GOT3 (cell line): Measurements from ENCODE around the gene DCTN2.
"Not testable (repeated sequence)": the region's sequence is repeated elsewhere in the genome, so short reads cannot be mapped to it uniquely, and the experiment has no call there.

Experiments used
- DNase-seq: peaks from one replicate; lab custom pipeline; 2025; ENCODE audit warnings: mixed read lengths; lab: John Stamatoyannopoulos, UW

The DCTN2 gene

DNA sequence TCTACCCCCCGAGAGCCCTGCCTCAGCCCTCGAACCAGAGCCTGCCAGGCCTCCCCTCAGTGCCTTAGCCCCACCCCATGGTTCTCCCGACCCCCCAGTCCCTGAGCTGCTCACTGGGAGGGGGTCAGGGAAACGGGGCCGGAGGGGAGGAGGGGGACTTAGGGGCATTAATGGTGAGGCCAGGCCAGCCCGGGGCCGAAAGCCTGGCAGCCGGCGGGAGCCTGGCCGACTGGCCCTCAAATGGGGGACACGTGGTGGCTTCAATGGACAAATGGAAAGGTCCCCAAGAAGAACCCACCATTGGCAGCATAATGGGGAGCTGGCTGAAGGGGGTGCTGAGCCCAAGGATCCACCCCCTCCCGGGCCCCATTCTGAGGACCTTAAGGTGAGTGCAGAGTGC is 18.8 kb downstream of the DCTN2 start:
- DNase-seq: no peak

DNA sequence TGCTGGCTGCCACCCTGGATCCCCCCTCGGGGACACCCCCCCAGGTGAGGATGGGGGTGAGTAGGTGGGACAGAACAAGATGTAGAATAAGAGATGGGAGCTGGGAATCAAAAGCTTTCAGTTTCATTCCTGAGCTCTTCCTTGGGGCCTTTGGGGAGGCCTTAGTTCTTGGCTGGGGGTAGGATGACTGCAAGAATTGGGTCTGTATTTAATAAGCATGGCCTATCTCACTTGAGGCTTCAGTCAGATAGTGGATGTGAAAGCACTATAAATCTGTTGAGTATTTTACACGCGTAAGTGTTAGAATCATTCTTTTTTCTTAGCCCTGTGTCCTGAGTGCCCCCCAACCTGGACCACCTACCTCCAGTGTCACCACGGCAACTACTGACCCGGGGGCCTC is 19.8 kb downstream of the DCTN2 start:
- no peak for DNase-seq

DNA sequence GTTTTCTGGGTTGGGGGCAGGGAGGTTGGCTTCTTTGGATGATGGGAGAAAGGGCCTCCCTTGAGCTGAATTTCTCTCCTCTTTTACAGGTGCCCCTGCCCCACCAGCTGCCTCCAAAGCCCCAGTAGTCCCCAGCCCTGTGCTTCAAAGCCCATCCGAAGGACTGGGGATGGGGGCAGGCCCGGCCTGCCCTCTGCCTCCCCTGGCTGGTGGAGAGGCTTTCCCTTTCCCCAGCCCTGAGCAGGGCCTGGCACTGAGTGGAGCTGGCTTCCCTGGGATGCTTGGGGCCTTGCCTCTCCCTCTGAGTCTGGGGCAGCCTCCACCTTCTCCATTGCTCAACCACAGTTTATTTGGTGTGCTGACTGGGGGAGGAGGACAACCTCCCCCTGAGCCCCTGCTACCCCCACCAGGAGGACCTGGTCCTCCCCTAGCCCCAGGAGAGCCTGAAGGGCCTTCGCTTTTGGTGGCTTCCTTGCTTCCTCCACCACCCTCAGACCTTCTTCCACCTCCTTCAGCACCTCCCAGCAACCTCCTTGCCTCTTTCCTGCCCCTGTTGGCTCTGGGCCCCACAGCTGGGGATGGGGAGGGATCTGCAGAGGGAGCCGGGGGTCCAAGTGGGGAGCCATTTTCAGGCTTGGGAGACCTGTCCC is 20.4 kb downstream of the DCTN2 start:
- DNase-seq: no peak

DNA sequence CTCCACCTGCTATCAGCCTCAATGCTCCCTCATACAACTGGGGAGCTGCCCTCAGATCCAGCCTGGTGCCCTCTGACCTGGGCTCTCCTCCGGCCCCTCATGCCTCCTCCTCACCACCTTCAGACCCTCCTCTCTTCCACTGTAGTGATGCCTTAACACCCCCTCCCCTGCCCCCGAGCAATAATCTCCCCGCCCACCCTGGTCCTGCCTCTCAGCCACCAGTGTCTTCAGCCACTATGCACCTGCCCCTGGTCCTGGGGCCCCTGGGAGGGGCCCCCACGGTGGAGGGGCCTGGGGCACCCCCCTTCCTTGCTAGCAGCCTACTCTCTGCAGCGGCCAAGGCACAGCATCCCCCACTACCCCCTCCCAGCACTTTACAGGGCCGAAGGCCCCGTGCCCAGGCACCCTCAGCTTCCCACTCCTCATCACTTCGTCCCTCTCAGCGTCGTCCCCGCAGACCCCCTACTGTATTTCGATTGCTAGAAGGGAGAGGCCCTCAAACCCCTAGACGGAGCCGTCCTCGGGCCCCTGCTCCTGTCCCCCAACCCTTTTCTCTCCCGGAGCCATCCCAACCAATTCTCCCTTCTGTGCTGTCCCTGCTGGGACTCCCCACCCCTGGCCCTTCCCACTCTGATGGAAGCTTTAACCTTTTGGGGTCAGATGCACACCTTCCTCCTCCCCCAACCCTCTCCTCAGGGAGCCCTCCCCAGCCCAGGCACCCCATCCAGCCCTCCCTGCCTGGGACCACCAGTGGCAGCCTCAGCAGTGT is 21.2 kb downstream of the DCTN2 start:
- no peak for DNase-seq

DNA sequence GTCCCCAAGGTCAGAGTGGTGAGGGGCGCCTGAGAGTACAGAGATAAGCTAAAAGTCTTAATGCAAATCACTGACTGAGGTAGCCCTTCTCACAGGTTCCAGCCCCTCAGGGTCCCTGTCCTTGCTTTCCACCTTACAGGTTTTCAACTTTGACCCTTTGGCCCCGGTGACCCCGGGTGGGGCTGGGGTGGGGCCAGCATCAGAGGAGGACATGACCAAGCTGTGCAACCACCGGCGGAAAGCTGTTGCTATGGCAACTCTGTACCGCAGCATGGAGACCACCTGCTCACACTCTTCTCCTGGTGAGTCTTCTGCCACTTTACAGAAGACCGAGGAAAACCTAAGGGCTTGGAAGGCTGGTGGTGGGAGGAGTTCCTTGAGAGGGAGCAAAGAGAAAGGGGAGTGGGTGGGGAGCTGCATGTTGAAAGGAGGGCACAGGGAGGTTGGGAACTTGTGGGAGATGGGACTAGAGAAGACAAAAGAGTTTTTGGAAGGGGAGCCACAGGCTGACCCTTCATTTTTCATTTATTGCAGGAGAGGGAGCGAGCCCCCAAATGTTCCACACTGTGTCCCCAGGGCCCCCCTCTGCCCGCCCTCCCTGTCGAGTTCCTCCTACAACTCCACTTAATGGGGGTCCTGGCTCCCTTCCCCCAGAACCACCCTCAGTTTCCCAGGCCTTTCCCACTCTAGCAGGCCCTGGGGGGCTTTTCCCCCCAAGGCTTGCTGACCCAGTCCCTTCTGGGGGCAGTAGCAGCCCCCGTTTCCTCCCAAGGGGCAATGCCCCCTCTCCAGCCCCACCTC is 22.0 kb downstream of the DCTN2 start:
- DNase-seq: no peak

DNA sequence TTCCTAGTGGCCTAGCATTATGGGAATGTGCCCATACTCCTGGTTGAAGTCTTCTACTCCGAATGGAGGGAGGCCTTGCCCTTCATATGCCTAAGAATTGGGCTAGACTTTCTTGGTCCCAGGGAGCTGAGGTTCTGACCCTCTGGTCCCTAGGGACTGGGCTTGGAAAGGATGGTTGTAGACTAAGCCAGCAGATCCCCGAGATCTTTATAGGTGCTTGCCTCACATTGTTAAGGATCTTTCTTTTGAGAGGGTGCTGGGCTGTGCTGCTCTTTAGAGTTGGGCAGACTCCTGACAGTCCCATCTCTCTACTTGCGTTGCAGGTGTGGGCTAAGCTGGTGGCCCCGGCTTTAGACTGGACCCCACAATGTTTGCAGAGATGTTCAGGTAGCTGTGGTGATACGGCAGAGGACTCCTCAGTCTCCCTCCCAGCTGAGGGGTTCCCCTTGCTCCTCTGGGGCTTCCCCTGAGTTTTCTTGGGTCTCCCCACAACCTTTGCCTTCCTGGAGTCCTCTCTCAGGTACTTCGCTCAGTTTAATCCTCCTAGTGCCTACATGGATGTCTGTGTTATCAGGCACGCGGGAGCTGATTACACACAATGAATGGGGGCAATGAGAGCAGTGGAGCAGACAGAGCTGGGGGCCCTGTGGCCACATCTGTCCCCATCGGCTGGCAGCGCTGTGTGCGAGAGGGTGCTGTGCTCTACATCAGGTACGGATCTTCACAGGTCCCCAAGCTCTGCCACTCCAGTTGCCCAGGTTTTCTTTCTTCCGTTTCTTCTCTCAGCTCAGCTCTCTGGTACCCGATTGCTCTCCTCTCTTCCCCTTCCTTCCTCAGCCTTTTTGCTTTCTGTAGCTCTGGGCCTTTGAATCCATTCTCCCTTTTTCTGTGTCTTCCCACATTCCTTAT is 23.0 kb downstream of the DCTN2 start:
- no peak for DNase-seq

DNA sequence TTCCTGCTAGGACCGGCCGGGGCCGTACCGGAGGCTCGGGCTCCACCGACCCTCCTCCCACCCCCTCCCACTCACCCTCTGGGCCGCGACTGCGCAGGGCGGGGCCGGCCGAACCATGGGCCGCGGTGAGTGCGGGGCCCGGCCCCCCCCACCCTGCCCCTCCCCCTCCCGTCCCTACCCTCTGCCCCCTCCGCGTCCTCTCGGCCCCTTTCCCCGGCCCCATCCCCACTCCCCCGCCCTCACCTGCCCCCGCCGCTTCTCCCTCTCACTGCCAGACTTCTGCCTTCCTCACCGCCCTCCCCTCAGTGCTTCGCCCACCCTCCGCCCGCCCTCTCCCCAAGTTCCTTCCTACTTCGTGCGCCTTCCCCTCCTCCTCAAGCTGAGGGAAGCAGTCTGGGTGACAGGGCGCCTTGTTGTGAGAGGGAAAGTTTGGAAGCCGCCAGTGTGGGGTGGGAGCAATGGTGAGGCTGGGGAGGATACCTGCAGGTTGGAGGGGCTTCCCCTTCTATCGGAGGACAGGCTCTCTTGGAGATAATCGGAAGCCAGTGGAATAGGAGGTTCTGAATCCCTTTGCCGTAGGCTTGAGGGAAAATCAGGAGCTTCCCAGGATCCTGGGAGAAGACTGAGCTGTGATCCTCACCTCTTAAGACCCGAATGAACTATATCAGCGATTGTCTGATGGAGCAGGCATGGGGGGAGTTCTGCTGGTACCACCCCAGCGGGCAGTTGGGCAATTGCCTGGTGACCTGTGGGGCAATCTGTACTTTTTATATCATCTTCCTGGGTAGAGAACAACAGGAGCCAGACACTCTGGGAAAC is 23.9 kb downstream of the DCTN2 start:
- DNase-seq: peak; percentile 91

DNA sequence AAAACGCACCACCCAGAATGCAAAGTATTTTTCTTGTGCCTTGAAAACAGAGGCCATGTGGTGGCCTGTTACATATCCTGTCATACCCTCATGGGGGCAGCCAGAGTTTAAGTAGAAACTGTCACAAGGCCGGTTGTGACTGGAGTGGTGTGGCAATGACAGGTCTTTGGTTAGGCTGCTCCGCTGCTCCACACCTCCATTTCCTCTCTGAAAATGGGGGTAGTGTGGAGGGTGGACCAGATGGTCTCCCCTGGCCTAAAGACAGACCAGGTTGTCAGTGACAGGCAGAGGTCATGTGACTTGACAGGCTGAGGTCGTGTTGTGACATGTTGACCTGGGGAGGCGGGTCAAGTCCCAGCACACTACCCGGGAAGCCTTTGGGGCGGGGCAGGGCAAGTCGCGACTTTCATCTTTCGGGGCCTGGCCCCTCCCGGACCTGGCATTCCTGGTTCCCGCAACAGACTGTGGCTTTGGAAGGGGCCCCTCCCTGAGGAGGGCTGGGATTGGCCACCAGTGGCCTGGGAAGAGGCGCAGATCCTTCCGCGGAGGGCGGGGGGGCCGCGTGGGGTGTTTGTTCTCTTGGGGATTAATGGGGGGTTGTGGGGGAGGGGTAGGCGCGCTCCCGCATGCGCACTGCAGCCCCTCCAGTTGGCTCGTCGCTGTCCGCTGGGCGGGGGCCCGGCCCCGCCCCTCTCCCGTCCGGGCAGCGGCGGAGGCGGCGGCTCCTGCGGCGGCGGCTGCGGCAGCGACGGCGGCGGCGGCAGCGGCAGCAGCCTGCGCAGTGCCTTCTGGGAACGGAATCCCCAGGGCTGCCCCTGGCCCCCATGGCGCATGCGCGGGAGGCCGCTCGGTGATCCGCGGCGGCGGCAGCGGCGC is 24.7 kb downstream of the DCTN2 start, which contains the start of gene MBD6:
MBD6 (plus strand) TSS at position 814 of the 876 bp plus-strand sequence. CDS start 1,480 bp downstream, outside the sequence.
- DNase-seq: peak; percentile 100

DNA sequence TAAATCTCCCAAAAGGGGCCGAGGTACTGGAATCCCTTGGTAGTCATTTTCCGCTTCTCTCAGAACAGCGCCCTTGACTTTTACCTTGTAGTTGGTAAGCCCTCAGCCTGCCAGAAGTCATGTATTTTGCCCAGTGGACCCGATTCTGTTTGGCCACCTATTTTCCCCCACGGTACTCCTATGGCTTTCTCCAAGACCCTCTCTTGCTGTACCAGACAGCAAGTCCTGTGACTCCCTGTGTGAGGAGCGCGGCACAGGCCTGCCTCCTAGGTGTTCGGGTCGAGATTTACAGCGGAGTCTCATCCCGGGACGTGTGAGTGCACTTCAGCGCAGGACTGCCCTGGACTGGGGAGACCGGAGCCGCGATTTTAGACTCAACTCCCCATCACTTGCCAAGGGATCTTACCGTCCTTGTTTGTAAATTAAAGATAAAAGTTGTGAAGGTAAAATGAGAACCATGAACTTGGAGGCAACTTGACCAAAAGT is 25.4 kb downstream of the DCTN2 start:
- no peak for DNase-seq

DNA sequence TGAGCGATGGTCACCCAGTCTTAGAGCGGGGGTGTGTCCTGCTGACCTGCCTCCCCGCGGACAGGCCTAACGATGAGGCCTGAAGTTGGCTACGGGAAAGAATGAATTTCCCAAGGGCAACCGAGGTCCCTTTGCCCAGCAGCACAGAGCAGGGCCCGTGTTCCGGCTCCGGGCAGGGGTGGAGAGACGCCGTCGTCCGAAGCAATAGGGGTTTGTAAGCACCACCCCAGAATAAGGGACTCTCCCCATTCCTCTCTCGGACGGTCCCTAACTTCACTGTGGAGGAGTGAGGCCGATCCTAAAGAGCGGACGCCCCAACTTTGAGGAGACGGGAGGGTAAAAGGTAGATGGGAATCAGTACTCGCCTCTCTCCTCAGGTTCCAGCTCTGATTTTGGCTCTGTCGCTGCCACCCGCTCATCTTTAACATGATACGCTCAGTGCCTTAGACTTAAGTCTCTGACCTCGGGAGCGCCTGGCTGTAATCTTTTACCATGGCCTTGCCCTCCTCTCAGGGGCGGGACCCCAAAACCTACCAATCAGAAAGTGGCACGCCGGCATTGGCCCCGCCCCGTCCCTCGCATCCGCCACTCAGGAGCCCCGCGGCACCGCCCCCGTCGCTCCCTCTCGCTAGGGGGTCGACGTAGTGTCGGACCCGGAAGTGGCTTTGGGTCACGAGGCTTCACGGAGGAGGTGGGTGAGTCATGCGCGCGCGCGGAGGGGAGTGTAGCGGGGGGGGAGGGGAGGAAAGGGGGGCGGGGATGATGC is 26.8 kb downstream of the DCTN2 start, which contains the start of gene DDIT3:
DDIT3 (minus strand) TSS at position 462 of the 766 bp plus-strand sequence. CDS start 3,108 bp downstream, outside the sequence.
- DNase-seq: peak; percentile 100

DNA sequence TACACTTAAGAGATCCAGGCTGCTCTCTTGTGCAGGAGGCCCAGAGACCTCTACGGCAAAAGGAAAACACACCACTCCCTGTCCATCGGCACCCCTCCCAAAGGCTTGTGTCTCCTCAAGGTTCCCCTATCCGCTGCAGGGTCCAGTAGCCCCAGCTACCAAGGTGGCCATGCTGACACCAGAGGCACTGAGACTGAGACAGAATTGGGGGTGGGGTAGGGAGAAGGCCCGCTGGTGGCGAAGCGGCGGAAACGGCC is 27.3 kb downstream of the DCTN2 start:
- DNase-seq: no peak

DNA sequence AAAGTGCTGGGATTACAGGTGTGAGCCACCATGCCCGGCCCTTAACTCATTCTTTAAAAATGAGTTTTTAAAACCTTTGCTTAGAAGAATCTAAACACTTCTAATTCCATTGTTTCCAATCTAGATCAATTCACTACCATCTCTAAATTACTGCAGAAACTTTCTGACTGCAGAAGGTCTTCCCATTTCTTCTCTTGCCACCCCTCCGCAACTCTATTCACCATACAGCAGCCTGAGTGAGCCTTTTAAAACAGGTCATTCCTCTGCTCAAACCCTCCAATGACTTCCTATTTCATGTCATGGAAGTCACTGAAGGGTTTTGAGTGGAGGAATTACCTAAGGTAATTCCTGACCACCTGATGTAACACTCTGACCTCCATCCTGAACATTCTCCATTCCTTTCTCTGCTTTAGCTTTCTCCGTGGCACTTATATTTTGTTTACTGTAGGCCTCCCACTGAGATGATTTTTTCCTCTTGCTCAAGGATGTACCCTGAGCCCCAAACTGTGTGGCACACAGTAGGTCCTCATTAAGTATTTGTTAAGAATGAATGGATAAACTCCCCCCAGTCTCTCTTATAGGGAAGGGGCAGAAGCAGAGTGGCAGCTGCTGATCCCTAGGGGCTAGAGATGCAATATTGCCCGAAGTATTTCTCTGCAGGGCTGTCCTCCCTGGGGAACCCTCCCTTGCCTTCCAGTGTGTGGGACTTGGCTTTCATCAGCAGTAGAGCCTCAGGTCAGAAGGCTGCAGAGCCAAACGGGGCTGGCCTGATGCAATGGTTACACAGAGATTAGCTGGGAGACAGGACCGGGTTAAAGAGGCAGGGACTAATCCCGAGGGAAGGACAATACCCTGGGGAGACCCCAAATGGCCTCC is 27.8 kb downstream of the DCTN2 start:
- DNase-seq: peak; percentile 98

DNA sequence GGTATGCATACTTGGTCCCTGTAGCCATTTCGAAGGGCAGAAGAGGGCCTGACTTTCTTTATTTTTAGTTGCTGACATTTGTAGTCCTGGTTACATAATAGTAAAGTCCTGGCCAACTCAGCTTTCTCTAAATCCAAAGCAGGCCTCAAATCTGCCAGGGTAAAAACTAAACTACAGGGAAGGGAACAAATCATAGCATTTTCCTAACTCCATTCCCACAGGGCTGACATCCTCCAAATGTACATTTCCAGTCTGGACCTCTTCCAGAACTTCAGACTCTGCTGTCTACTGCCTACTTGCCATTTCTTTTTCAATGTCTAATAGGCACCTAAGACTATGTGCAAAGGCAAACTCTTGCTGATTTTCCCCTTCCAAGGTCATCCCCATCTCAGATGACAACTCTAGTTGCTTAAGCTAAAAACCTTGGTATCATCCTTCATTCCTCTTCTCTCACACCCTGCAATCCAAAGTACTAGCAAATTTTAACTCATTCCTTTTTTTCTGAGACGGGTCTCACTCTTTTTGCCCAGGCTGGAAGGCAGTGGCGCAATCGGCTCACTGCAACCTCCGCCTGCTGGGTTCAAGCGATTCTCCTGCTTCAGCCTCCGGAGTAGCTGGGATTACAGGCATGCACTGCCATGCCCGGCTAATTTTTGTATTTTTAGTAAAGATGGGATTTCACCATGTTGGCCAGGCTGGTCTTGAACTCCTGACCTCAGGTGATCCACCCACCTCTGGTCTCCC is 28.6 kb downstream of the DCTN2 start:
- no peak for DNase-seq

DNA sequence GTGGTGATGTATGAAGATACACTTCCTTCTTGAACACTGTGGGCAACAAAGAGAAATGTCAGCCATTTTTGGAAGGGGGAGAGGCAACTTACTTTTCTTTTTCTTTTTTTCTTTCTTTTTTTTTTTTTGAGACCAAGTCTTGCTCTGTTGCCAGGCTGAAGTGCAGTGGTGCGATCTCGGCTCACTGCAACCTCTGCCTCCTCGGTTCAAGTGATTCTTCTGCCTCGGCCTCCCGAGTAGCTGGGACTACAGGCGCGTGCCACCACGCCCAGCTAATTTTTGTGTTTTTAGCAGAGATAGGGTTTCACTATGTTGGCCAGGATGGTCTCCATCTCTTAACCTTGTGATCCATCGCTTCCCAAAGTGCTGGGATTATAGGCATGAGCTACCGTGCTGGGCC is 29.3 kb downstream of the DCTN2 start:
- DNase-seq: not testable (repeated sequence)

DNA sequence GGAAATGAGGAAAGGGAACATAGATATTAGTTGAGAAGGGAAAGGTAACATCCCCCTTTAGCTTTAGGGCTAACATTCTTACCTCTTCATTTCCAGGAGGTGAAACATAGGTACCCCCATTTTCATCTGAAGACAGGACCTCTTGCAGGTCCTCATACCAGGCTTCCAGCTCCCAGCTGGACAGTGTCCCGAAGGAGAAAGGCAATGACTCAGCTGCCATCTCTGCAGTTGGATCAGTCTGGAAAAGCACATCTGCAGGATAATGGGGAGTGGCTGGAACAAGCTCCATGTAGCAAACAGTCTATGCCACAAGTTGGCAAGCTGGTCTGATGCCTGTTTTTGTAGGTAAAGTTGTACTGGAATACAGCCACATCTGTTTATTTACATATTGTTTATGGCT is 29.8 kb downstream of the DCTN2 start:
- DNase-seq: peak; percentile 67

DNA sequence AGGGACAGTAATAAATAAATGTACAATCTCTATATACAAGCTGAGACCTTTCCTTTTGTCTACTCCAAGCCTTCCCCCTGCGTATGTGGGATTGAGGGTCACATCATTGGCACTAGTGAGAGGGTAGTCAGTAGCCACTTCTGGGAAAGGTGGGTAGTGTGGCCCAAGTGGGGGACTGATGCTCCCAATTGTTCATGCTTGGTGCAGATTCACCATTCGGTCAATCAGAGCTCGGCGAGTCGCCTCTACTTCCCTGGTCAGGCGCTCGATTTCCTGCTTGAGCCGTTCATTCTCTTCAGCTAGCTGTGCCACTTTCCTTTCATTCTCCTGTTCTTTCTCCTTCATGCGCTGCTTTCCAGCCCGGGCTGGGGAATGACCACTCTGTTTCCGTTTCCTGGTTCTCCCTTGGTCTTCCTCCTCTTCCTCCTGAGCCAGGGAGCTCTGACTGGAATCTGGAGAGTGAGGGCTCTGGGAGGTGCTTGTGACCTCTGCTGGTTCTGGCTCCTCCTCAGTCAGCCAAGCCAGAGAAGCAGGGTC is 30.3 kb downstream of the DCTN2 start:
- no peak for DNase-seq
